ENCODE results near the gene SRBD1.

SRBD1 gene, protein sequence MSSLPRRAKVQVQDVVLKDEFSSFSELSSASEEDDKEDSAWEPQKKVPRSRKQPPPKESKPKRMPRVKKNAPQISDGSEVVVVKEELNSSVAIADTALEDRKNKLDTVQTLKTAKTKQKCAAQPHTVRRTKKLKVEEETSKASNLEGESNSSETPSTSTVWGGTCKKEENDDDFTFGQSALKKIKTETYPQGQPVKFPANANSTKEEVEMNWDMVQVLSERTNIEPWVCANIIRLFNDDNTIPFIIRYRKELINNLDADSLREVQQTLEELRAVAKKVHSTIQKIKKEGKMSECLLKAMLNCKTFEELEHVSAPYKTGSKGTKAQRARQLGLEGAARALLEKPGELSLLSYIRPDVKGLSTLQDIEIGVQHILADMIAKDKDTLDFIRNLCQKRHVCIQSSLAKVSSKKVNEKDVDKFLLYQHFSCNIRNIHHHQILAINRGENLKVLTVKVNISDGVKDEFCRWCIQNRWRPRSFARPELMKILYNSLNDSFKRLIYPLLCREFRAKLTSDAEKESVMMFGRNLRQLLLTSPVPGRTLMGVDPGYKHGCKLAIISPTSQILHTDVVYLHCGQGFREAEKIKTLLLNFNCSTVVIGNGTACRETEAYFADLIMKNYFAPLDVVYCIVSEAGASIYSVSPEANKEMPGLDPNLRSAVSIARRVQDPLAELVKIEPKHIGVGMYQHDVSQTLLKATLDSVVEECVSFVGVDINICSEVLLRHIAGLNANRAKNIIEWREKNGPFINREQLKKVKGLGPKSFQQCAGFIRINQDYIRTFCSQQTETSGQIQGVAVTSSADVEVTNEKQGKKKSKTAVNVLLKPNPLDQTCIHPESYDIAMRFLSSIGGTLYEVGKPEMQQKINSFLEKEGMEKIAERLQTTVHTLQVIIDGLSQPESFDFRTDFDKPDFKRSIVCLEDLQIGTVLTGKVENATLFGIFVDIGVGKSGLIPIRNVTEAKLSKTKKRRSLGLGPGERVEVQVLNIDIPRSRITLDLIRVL

DNA sequence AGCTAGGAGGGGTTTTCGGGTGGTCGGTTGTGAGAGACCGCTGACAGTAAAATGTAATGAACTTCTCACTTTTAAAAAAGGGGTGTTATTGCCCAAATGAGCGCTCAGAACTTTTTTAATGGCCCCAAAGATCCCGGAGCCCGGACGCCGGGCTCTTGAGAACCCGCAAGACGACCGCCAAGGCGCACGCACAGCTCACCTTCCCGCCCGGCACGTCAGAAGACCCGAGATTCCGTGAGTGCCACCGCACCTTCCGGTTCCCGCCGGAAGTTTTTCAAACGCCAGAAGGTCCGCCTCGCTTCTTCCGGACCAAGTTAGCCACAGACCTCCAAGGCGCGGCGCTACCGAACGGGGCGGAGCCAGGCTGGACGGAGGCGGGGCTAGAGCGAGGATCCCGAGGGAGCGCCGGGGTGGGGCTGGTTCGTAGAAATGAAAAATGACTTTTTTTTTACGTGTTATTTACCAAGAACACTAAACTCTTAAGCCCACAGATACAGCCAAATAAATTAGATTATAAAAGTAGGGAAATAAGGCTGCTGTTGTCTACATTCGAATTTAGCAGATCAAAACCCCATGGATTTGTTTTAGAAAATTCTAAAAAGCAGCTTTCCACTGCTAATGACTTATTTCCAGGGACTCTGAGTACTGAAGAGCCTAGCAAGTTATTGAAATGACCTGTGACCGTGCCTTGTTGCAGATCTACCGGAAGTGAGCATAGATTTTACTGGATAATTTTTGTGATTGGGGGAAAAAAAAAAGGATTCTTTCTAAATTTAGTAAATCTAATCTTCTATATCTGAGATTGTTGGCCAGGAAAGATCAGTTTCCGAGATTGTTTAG is at the start of gene SRBD1:
TSS of gene SRBD1 (minus strand) at position 248 of the 840 bp plus-strand sequence. CDS start 5,826 bp downstream, outside the sequence.
- TF ChIP-seq, protein P1, sequence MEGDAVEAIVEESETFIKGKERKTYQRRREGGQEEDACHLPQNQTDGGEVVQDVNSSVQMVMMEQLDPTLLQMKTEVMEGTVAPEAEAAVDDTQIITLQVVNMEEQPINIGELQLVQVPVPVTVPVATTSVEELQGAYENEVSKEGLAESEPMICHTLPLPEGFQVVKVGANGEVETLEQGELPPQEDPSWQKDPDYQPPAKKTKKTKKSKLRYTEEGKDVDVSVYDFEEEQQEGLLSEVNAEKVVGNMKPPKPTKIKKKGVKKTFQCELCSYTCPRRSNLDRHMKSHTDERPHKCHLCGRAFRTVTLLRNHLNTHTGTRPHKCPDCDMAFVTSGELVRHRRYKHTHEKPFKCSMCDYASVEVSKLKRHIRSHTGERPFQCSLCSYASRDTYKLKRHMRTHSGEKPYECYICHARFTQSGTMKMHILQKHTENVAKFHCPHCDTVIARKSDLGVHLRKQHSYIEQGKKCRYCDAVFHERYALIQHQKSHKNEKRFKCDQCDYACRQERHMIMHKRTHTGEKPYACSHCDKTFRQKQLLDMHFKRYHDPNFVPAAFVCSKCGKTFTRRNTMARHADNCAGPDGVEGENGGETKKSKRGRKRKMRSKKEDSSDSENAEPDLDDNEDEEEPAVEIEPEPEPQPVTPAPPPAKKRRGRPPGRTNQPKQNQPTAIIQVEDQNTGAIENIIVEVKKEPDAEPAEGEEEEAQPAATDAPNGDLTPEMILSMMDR (IDR thresholded peaks at IDR 0.05; ENCODE audit: borderline replicate concordance, insufficient read depth, low read depth, low read length): no peak
- H3K4me3 ChIP-seq (ENCODE audit: low read depth, low read length): peak within 1 kb of the TSS; percentile 68

DNA sequence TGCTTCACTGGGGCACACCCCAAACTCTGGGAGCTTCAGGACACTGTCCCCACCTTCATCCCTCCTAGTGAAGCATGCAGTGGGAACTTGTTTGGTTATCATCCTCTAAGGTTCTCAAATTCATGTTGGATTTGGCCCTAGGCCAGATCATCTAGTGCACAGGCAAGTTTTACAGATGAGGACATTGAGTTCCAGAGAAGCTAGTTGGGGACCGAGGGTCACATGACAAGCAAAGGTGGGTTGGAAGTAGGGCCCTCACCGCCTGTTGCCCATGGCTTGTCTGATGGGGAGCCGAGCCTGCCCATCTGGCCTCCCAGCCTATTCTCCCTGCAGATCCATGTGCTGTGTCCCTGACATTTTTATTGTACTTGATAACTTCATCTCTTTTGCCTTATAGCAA is 43.2 kb upstream of the SRBD1 start:
- TF ChIP-seq, protein P1 (IDR thresholded peaks at IDR 0.05; ENCODE audit: borderline replicate concordance, insufficient read depth, low read depth, low read length): no peak
- H3K4me3 ChIP-seq (ENCODE audit: low read depth, low read length): no peak overlapping the region

- TF ChIP-seq, protein P1 (IDR thresholded peaks at IDR 0.05; ENCODE audit: borderline replicate concordance, insufficient read depth, low read depth, low read length): no peak
- H3K4me3 ChIP-seq (ENCODE audit: low read depth, low read length): peak overlapping the region; percentile 79
These were observed 42.3 kb upstream of the SRBD1 start for GRCh38 chr2:45653122-45653913.

GRCh38 chr2:45652090-45653031 is 41.3 kb upstream of the SRBD1 start:
- TF ChIP-seq, protein P1 (IDR thresholded peaks at IDR 0.05; ENCODE audit: borderline replicate concordance, insufficient read depth, low read depth, low read length): no peak
- peak overlapping the region; percentile 79 for H3K4me3 ChIP-seq (ENCODE audit: low read depth, low read length)

DNA sequence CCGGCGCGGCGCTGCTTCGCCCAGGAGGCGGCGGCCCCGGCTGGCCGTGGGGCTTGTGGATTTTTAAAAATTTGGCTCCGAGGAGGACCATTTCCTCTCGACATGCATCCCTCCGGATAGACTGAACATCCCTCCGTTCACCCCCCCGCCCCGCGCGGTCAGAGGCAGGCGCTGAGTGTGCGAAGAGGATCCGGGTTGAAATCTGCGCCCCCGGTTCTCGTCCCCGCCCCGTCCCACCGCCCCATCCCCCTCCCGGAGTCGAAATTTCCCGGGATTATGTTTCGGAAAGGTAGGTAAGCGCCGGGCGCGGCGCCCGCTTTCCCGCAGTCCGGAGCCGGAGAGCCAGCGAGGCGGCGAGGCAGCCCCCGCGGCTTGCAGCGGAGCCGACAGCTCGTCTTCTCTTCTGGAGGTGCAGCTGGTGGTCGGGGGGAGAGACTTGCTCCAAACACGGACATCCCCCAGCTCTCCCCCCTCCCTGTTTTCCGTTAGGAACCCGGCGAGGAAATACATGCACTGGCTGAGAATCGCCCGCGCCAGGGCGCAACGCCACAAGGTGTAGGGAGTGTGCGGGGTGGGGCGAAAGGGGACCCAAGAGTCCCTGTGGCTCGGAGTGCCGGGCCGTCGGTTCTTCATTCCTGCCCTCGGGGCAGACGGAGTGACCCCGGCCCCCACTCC is 40.5 kb upstream of the SRBD1 start, which contains the start of gene PRKCE:
TSS of gene PRKCE (plus strand) at position 261 of the 675 bp plus-strand sequence.
- TF ChIP-seq, protein P1 (IDR thresholded peaks at IDR 0.05; ENCODE audit: borderline replicate concordance, insufficient read depth, low read depth, low read length): no peak
- H3K4me3 ChIP-seq (ENCODE audit: low read depth, low read length): peak within 1 kb of the TSS; percentile 79
